ENCODE measurements around the gene MAP3K9. TPM values are rescaled to one million over a fixed set of nuclear protein-coding genes. Genes with fewer than 3 reads are reported as not detected.
"Not testable (repeated sequence)": the region's sequence is repeated elsewhere in the genome, so short reads cannot be mapped to it uniquely, and the experiment has no call there.

Gene MAP3K9
- total and polyA plus RNA-seq, 10 donors: 0.42 to 8.0 (median 3.7) TPM

GRCh38 chr14:70855486-70855885 is 46.2 kb upstream of the MAP3K9 start:
- intact Hi-C loops (cut with DNase I; ENCODE audit: low total_unique reads): no loop called here
- H3K27ac ChIP-seq: no peak overlapping the region
- H3K36me3 ChIP-seq: no peaks in the 10 kb centered on the region
- no peak for DNase-seq
- no peak overlapping the region for H3K4me3 ChIP-seq
- WGBS, 5 donors: 76 to 83% (median 78%) methylated on average over 5 of the region's 5 CpGs
- TF ChIP-seq POLR2AphosphoS5 (IDR thresholded peaks at IDR 0.05): no peak
- TF ChIP-seq CTCF (IDR thresholded peaks at IDR 0.05 in 8 of 11, conservative IDR thresholded peaks at IDR 0.05 in 3 of 11): no peak
- TF ChIP-seq POLR2A (IDR thresholded peaks at IDR 0.05): no peak
- no peaks in the 10 kb centered on the region for H3K4me1 ChIP-seq
- no peaks in the 10 kb centered on the region for H3K9me3 ChIP-seq
- H3K27me3 ChIP-seq (replicated peaks in 1 of 7): no peaks in the 10 kb centered on the region

DNA sequence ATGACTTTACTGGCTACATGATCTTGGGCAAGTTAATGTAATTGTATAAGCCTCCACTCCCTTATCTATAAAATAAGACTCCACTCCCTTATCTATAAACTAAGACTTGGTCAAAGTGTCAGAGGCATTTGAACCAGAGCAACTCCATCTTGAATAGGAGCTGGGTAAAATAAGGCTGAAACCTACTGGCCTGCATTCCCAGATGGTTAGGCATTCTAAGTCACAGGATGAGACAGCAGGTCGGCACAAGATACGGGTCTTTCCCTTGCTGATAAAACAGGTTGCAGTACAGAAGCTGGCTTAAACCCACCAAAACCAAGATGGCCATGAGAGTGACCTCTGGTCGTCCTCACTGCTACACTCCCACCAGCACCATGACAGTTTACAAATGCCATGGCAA is 44.3 kb upstream of the MAP3K9 start:
- not testable (repeated sequence) for H3K4me1 ChIP-seq

DNA sequence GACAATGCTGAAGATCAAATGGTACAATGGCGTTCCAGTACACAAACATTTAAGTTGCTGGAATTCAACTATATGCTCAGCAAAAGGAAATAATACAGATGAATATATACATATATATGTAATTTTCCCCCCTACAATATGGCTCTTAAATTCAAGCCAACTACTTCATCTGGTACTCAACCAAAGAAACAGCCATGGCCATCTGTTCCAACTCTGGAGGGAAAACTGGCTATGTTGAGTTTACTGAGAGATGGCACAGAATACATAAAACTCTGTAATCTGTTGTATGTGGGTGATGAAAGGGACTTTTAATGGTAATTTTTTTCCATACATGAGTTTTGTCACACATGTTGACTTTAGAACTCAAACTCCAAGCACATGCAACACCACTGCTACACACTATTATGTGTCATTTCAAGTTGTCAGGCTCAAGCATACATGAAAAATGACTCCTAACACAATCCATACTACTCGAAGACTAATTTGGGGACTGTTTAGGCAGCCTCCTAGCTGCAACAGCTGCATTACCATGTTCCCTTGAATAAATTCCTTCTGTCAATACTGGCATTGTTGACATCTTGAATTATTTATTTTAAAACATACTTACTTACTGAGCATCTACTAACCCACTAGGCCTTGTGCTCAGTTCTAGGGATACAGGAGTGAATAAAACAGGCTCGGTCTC is 38.2 kb upstream of the MAP3K9 start:
- intact Hi-C loops (cut with DNase I; ENCODE audit: low total_unique reads): no loop called here
- no peaks in the 10 kb centered on the region for H3K36me3 ChIP-seq
- no peak for DNase-seq
- 88 to 96% (median 94%) methylated on average over 3 of the region's 3 CpGs for WGBS, 5 donors
- no peak overlapping the region for H3K4me3 ChIP-seq
- H3K27me3 ChIP-seq (replicated peaks in 1 of 7): no peaks in the 10 kb centered on the region
- no peak for TF ChIP-seq POLR2A (IDR thresholded peaks at IDR 0.05)
- no peak for TF ChIP-seq CTCF (IDR thresholded peaks at IDR 0.05 in 8 of 11, conservative IDR thresholded peaks at IDR 0.05 in 3 of 11)
- no peak for TF ChIP-seq POLR2AphosphoS5 (IDR thresholded peaks at IDR 0.05)
- no peaks in the 10 kb centered on the region for H3K4me1 ChIP-seq
- no peak overlapping the region for H3K27ac ChIP-seq
- H3K9me3 ChIP-seq: no peaks in the 10 kb centered on the region

More for the DNA sequence above, 44.3 kb upstream of the MAP3K9 start:
- H3K27me3 ChIP-seq (replicated peaks in 1 of 7); intact Hi-C loops (cut with DNase I; ENCODE audit: low total_unique reads); H3K4me3 ChIP-seq; H3K36me3 ChIP-seq; H3K9me3 ChIP-seq; H3K27ac ChIP-seq; DNase-seq: not testable (repeated sequence)
- WGBS, 5 donors: 73 to 95% (median 88%) methylated on average over 3 of the region's 3 CpGs

GRCh38 chr14:70845601-70846000 is 36.3 kb upstream of the MAP3K9 start:
- Histone ChIP-seq H3K4me1 (no peaks in the 10 kb centered on the region), H3K9me3 (no peaks in the 10 kb centered on the region), H3K36me3 (no peaks in the 10 kb centered on the region), H3K27me3 (replicated peaks in 1 of 7) (no peaks in the 10 kb centered on the region), H3K27ac (no peak overlapping the region), H3K4me3 (no peak overlapping the region)
- no peak for DNase-seq
- no peak for TF ChIP-seq POLR2AphosphoS5 (IDR thresholded peaks at IDR 0.05)
- no peak for TF ChIP-seq CTCF (IDR thresholded peaks at IDR 0.05 in 8 of 11, conservative IDR thresholded peaks at IDR 0.05 in 3 of 11)
- no peak for TF ChIP-seq POLR2A (IDR thresholded peaks at IDR 0.05)
- WGBS, 5 donors: 63 to 85% (median 79%) methylated on average over 2 of the region's 2 CpGs
- intact Hi-C loops (cut with DNase I; ENCODE audit: low total_unique reads): no loop called here
